ENCODE results near the gene SLC25A26.

- TF ChIP-seq, protein P1, sequence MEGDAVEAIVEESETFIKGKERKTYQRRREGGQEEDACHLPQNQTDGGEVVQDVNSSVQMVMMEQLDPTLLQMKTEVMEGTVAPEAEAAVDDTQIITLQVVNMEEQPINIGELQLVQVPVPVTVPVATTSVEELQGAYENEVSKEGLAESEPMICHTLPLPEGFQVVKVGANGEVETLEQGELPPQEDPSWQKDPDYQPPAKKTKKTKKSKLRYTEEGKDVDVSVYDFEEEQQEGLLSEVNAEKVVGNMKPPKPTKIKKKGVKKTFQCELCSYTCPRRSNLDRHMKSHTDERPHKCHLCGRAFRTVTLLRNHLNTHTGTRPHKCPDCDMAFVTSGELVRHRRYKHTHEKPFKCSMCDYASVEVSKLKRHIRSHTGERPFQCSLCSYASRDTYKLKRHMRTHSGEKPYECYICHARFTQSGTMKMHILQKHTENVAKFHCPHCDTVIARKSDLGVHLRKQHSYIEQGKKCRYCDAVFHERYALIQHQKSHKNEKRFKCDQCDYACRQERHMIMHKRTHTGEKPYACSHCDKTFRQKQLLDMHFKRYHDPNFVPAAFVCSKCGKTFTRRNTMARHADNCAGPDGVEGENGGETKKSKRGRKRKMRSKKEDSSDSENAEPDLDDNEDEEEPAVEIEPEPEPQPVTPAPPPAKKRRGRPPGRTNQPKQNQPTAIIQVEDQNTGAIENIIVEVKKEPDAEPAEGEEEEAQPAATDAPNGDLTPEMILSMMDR (conservative IDR thresholded peaks at IDR 0.05), result no peak
- no peak for TF ChIP-seq ZFX (IDR thresholded peaks at IDR 0.05)
Observed at GRCh38 chr3:66400411-66401156, 179.8 kb downstream of the SLC25A26 start.

Measured in C4-2B (cell line).